WTC11 (cell line): Measurements from ENCODE around the gene GABRR2. TPM values are rescaled to one million over a fixed set of nuclear protein-coding genes. Genes with fewer than 3 reads are reported as not detected.

Experiments
- ATAC-seq: fragments of 200-7000 bp; cut with Tn5 transposase; 2 replicates; pipeline ENCODE4 v1.10.0; 2021; ENCODE audit warnings: mild to moderate bottlenecking, moderate library complexity
- CTCF ChIA-PET: fragments of 300-600 bp; sonication (Branson Sonifier 250); formaldehyde crosslinking; loops from one replicate; lab custom pipeline; 2021; ENCODE audit warnings: antibody characterized with exemption; lab: Charles Lee
- POLR2A ChIA-PET: fragments of 350-600 bp; sonication (Branson Sonifier 250); formaldehyde crosslinking; loops from one replicate; lab custom pipeline; 2021; ENCODE audit warnings: antibody characterized with exemption; lab: Charles Lee
- DNase-seq: peaks from one replicate; pipeline ENCODE4 v3.0.0; 2021; ENCODE audit warnings: low spot score
- H3K27ac Mint-ChIP-seq: 2 replicates; pipeline ENCODE4 v1.8.0; 2021; ENCODE audit warnings: mixed read lengths
- H3K27me3 Mint-ChIP-seq: 2 replicates; pipeline ENCODE4 v1.8.0; 2021; ENCODE audit warnings: low read depth, mild to moderate bottlenecking, moderate library complexity, mixed read lengths
- H3K36me3 Mint-ChIP-seq: 2 replicates; pipeline ENCODE4 v1.8.0; 2021; ENCODE audit warnings: mixed read lengths
- H3K4me1 Mint-ChIP-seq: 2 replicates; pipeline ENCODE4 v1.8.0; 2022; ENCODE audit warnings: mixed read lengths
- H3K4me3 Mint-ChIP-seq: 2 replicates; pipeline ENCODE4 v1.8.0; 2021; ENCODE audit warnings: mild to moderate bottlenecking, moderate library complexity, mixed read lengths
- H3K9me3 Mint-ChIP-seq: 2 replicates; pipeline ENCODE4 v1.8.0; 2021; ENCODE audit warnings: mixed read lengths
- CBFB ChIP-seq: sonication (generic); formaldehyde crosslinking; IDR thresholded peaks from 2 replicates; pipeline ENCODE4 v1.8.1; 2022; ENCODE audit warnings: mild to moderate bottlenecking, low read depth, missing genetic modification reagents
- ERG ChIP-seq: fragments of 250-450 bp; sonication (Bioruptor Pico); IDR thresholded peaks from 2 replicates; pipeline ENCODE4 v1.8.0; 2021; ENCODE audit warnings: mild to moderate bottlenecking
- ESRRA ChIP-seq: sonication (generic); formaldehyde crosslinking; IDR thresholded peaks from 2 replicates; pipeline ENCODE4 v1.8.1; 2022; ENCODE audit warnings: mild to moderate bottlenecking, missing genetic modification reagents, borderline replicate concordance
- HMGA2 ChIP-seq: fragments of 250-450 bp; sonication (Bioruptor Pico); IDR thresholded peaks from 2 replicates; pipeline ENCODE4 v1.4.0; 2021; ENCODE audit warnings: mild to moderate bottlenecking, moderate library complexity
- HMGXB4 ChIP-seq: sonication (generic); formaldehyde crosslinking; IDR thresholded peaks from 2 replicates; pipeline ENCODE4 v1.8.1; 2023; ENCODE audit warnings: mild to moderate bottlenecking, moderate library complexity, missing genetic modification reagents
- KAT7 ChIP-seq: sonication (generic); formaldehyde crosslinking; IDR thresholded peaks from 2 replicates; pipeline ENCODE4 v1.8.1; 2023; ENCODE audit warnings: missing genetic modification reagents, mild to moderate bottlenecking, borderline replicate concordance
- NR1H2 ChIP-seq: sonication (generic); formaldehyde crosslinking; IDR thresholded peaks from 2 replicates; pipeline ENCODE4 v1.9.0; 2021; ENCODE audit warnings: mild to moderate bottlenecking, moderate library complexity, missing genetic modification reagents
- OVOL2 ChIP-seq: fragments of 250-450 bp; sonication (Bioruptor Pico); IDR thresholded peaks from 2 replicates; pipeline ENCODE4 v1.9.0; 2021; ENCODE audit warnings: mild to moderate bottlenecking, borderline replicate concordance
- RELA ChIP-seq: sonication (generic); formaldehyde crosslinking; IDR thresholded peaks from 2 replicates; pipeline ENCODE4 v1.8.1; 2022; ENCODE audit warnings: missing genetic modification reagents, mild to moderate bottlenecking, borderline replicate concordance
- USF2 ChIP-seq: sonication (generic); formaldehyde crosslinking; IDR thresholded peaks from 2 replicates; pipeline ENCODE4 v1.8.1; 2023; ENCODE audit warnings: mild to moderate bottlenecking, missing genetic modification reagents, moderate library complexity
- ZNF232 ChIP-seq: sonication (generic); formaldehyde crosslinking; IDR thresholded peaks from 2 replicates; pipeline ENCODE4 v1.8.0; 2022; ENCODE audit warnings: mild to moderate bottlenecking, missing genetic modification reagents
- total RNA-seq: library from RNA; stranded (reverse); gene quantifications from 3 replicates; pipeline ENCODE4 v1.2.3, GENCODE V29; 2021
- TF ChIP-seq, protein P1 (sequence below): fragments of 250-450 bp; sonication (Bioruptor Pico); conservative IDR thresholded peaks from 2 replicates; pipeline ENCODE4 v1.9.0; 2021; ENCODE audit warnings: mild to moderate bottlenecking
- TF ChIP-seq, protein P2 (sequence below): sonication (generic); formaldehyde crosslinking; IDR thresholded peaks from 2 replicates; pipeline ENCODE4 v1.8.0; 2022; ENCODE audit warnings: mild to moderate bottlenecking, missing genetic modification reagents
- TF ChIP-seq, protein P3 (sequence below): sonication (generic); formaldehyde crosslinking; conservative IDR thresholded peaks from 2 replicates; pipeline ENCODE4 v1.8.1; 2022; ENCODE audit warnings: mild to moderate bottlenecking, missing genetic modification reagents

Gene GABRR2
- total RNA-seq, 1 experiment from 2014 or later = not detected

- TF ChIP-seq, protein P1, sequence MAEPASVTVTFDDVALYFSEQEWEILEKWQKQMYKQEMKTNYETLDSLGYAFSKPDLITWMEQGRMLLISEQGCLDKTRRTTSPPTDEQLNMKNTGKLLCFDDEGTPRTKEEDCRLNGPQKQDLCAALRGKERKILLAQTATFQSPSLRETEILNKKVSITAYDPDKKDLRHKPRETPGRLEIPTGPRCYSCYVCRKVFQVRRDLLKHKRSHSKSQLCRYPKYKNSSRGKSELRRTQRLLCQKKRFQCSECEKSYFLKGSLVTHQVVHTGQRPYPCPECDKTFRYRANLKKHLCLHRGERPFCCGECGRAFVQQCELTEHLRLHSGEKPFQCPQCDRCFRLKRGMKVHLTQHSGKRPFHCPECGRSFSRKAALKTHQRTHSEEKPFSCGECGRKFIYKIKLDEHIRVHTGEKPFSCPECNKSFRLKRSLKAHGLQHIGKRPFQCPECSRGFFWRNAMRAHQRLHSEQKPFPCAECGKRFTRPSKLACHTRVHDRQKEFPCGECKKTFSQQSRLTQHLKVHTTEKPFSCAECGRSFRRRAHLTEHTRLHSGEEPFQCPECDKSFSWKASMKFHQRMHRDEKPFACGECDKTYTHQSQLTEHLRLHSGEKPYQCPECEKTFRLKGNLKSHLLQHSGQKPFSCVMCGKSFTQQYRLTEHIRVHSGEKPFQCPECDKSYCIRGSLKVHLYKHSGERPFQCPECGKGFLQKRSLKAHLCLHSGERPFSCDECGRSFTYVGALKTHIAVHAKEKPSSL (CRISPR knock-in tag) = no peak
- no peak for TF ChIP-seq HMGXB4 (CRISPR knock-in tag)
- no peak for TF ChIP-seq HMGA2
- no peak for TF ChIP-seq USF2 (CRISPR knock-in tag)
- no peak for TF ChIP-seq ZNF232 (CRISPR knock-in tag)
- no peak for TF ChIP-seq NR1H2 (CRISPR knock-in tag)
Measured at GRCh38 chr6:89348372-89348771, 33.3 kb upstream of the GABRR2 start (continued).

GRCh38 chr6:89347825-89348224 is 32.7 kb upstream of the GABRR2 start:
- TF ChIP-seq, protein P2, sequence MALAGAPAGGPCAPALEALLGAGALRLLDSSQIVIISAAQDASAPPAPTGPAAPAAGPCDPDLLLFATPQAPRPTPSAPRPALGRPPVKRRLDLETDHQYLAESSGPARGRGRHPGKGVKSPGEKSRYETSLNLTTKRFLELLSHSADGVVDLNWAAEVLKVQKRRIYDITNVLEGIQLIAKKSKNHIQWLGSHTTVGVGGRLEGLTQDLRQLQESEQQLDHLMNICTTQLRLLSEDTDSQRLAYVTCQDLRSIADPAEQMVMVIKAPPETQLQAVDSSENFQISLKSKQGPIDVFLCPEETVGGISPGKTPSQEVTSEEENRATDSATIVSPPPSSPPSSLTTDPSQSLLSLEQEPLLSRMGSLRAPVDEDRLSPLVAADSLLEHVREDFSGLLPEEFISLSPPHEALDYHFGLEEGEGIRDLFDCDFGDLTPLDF (CRISPR knock-in tag) = no peak
- TF ChIP-seq, protein P3, sequence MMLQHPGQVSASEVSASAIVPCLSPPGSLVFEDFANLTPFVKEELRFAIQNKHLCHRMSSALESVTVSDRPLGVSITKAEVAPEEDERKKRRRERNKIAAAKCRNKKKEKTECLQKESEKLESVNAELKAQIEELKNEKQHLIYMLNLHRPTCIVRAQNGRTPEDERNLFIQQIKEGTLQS (CRISPR knock-in tag) = no peak
- no peak for TF ChIP-seq ESRRA (CRISPR knock-in tag)
- TF ChIP-seq RELA (CRISPR knock-in tag) = no peak
- TF ChIP-seq CBFB (CRISPR knock-in tag) = no peak
- ATAC-seq = no peak
- no peaks in the 10 kb centered on the region for H3K36me3 Mint-ChIP-seq
- ChIA-PET CTCF (interaction anchor here (1.0 to 5.8 kb wide), 2 partner anchors 24 to 36 kb away, joined by 6 to 36 read pairs; no protein-coding TSS in a partner anchor), POLR2A (no interaction called here)
- H3K4me3 Mint-ChIP-seq = no peak overlapping the region
- H3K4me1 Mint-ChIP-seq = peaks cover 32% of the 10 kb centered on the region
- peaks cover 5% of the 10 kb centered on the region; the same call in 1 of the 2 replicates for H3K9me3 Mint-ChIP-seq
- H3K27me3 Mint-ChIP-seq = peaks cover 9% of the 10 kb centered on the region
- DNase-seq = no peak
- H3K27ac Mint-ChIP-seq = no peak overlapping the region

DNA sequence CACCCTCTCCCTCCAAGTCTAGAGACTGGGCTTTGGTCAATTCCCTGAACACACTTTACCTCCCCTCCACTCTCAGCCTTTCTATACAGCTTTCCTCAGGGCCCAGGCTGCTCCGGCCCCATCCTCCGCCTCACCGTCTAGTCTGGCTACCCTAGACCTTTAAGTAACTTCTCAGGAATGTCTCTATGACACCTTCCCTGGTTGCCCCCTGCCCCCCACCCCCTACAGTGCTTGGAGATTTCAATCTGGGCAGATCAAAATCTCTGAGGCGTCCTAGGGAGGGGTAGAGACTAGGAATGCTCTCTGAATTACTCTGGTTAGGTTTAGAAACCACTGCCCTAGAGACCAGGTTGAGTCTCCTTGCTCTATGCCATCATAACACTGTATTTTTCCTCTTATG is 31.3 kb upstream of the GABRR2 start:
- CTCF ChIA-PET = interaction anchor here (0.9 to 5.8 kb wide), 3 partner anchors 13 to 35 kb away, joined by 3 to 36 read pairs (median 8); no protein-coding TSS in a partner anchor
- H3K36me3 Mint-ChIP-seq = no peaks in the 10 kb centered on the region
- peaks cover 5% of the 10 kb centered on the region; the same call in 1 of the 2 replicates for H3K9me3 Mint-ChIP-seq
- H3K27ac Mint-ChIP-seq = no peak overlapping the region
- TF ChIP-seq ERG (no peak), OVOL2 (CRISPR knock-in tag) (no peak), KAT7 (CRISPR knock-in tag) (no peak)
- TF ChIP-seq, protein P1 (CRISPR knock-in tag) = no peak
- DNase-seq = no peak
- POLR2A ChIA-PET = no interaction called here
- H3K27me3 Mint-ChIP-seq = peaks cover 3% of the 10 kb centered on the region
- H3K4me1 Mint-ChIP-seq = peaks cover 26% of the 10 kb centered on the region
- peak; percentile 31 for ATAC-seq
- no peak overlapping the region for H3K4me3 Mint-ChIP-seq
